ENCODE results near the gene FCN1.

The FCN1 gene

GRCh38 chr9:134961331-134962064 lies 43.8 kb upstream of the FCN1 start:
- H3F3A ChIP-seq (ENCODE audit: low read depth), result no peaks in the 10 kb centered on the region
- no peaks in the 10 kb centered on the region for H3K79me2 ChIP-seq (ENCODE audit: insufficient read depth, low read length)
- no peaks in the 10 kb centered on the region for H3K9me2 ChIP-seq (replicated peaks; ENCODE audit: low read depth, low read length)
- H3K36me3 ChIP-seq (ENCODE audit: insufficient read depth, low read length), result no peaks in the 10 kb centered on the region
- H2AFZ ChIP-seq (ENCODE audit: low read length), result no peak overlapping the region
- no peaks in the 10 kb centered on the region for H4K20me1 ChIP-seq (ENCODE audit: insufficient read depth, low read length, poor library complexity, severe bottlenecking)
- H3K4me2 ChIP-seq (ENCODE audit: low read depth, low read length, poor library complexity, severe bottlenecking), result no peak overlapping the region
- H3K27me3 ChIP-seq (ENCODE audit: insufficient read depth, low read length, poor library complexity, severe bottlenecking), result no peaks in the 10 kb centered on the region
- no peak overlapping the region for H3K9ac ChIP-seq (ENCODE audit: low read depth, low read length, poor library complexity, severe bottlenecking)
- no peak overlapping the region for H3K4me3 ChIP-seq (ENCODE audit: low read length, poor library complexity, severe bottlenecking)
- no peaks in the 10 kb centered on the region; the same call in 1 of the 2 replicates for H3K9me3 ChIP-seq (ENCODE audit: insufficient read depth, low read depth, low read length)
- TF ChIP-seq CTCF (conservative IDR thresholded peaks at IDR 0.05; ENCODE audit: low read length) (no peak), EZH2phosphoT487 (IDR thresholded peaks at IDR 0.05; ENCODE audit: borderline replicate concordance) (no peak)
- no peaks in the 10 kb centered on the region for H3K4me1 ChIP-seq (ENCODE audit: insufficient read depth, low read length, poor library complexity, severe bottlenecking)

GRCh38 chr9:134960701-134961181 lies 43.0 kb upstream of the FCN1 start:
- TF ChIP-seq EZH2phosphoT487 (IDR thresholded peaks at IDR 0.05; ENCODE audit: borderline replicate concordance), result no peak
- TF ChIP-seq CTCF (conservative IDR thresholded peaks at IDR 0.05; ENCODE audit: low read length), result no peak
- Histone ChIP-seq H3K4me3 (ENCODE audit: low read length, poor library complexity, severe bottlenecking) (no peak overlapping the region), H3K9me2 (replicated peaks; ENCODE audit: low read depth, low read length) (no peaks in the 10 kb centered on the region), H3K9ac (ENCODE audit: low read depth, low read length, poor library complexity, severe bottlenecking) (no peak overlapping the region), H3K36me3 (ENCODE audit: insufficient read depth, low read length) (no peaks in the 10 kb centered on the region), H2AFZ (ENCODE audit: low read length) (no peak overlapping the region), H3K27me3 (ENCODE audit: insufficient read depth, low read length, poor library complexity, severe bottlenecking) (no peaks in the 10 kb centered on the region), H3K4me2 (ENCODE audit: low read depth, low read length, poor library complexity, severe bottlenecking) (no peak overlapping the region), H3F3A (ENCODE audit: low read depth) (no peaks in the 10 kb centered on the region), H3K9me3 (ENCODE audit: insufficient read depth, low read depth, low read length) (no peaks in the 10 kb centered on the region; the same call in 1 of the 2 replicates), H4K20me1 (ENCODE audit: insufficient read depth, low read length, poor library complexity, severe bottlenecking) (no peaks in the 10 kb centered on the region), H3K79me2 (ENCODE audit: insufficient read depth, low read length) (no peaks in the 10 kb centered on the region), H3K4me1 (ENCODE audit: insufficient read depth, low read length, poor library complexity, severe bottlenecking) (no peaks in the 10 kb centered on the region)

- no peaks in the 10 kb centered on the region for H3K36me3 ChIP-seq (ENCODE audit: insufficient read depth, low read length)
- no peaks in the 10 kb centered on the region for H3F3A ChIP-seq (ENCODE audit: low read depth)
- H3K9me3 ChIP-seq (ENCODE audit: insufficient read depth, low read depth, low read length), result no peaks in the 10 kb centered on the region; the same call in 1 of the 2 replicates
- H3K4me2 ChIP-seq (ENCODE audit: low read depth, low read length, poor library complexity, severe bottlenecking), result no peak overlapping the region
- no peaks in the 10 kb centered on the region for H3K9me2 ChIP-seq (replicated peaks; ENCODE audit: low read depth, low read length)
- no peak overlapping the region for H3K9ac ChIP-seq (ENCODE audit: low read depth, low read length, poor library complexity, severe bottlenecking)
- no peak overlapping the region for H2AFZ ChIP-seq (ENCODE audit: low read length)
- H3K79me2 ChIP-seq (ENCODE audit: insufficient read depth, low read length), result no peaks in the 10 kb centered on the region
- H3K4me1 ChIP-seq (ENCODE audit: insufficient read depth, low read length, poor library complexity, severe bottlenecking), result no peaks in the 10 kb centered on the region
- no peaks in the 10 kb centered on the region for H3K27me3 ChIP-seq (ENCODE audit: insufficient read depth, low read length, poor library complexity, severe bottlenecking)
- no peak overlapping the region for H3K4me3 ChIP-seq (ENCODE audit: low read length, poor library complexity, severe bottlenecking)
- no peaks in the 10 kb centered on the region for H4K20me1 ChIP-seq (ENCODE audit: insufficient read depth, low read length, poor library complexity, severe bottlenecking)
- TF ChIP-seq EZH2phosphoT487 (IDR thresholded peaks at IDR 0.05; ENCODE audit: borderline replicate concordance) (no peak), CTCF (conservative IDR thresholded peaks at IDR 0.05; ENCODE audit: low read length) (no peak)
These were observed 42.2 kb upstream of the FCN1 start for GRCh38 chr9:134959971-134960310.

Data from Loucy (cell line).